Measurements from ENCODE around the gene ULK4.

Gene ULK4

DNA sequence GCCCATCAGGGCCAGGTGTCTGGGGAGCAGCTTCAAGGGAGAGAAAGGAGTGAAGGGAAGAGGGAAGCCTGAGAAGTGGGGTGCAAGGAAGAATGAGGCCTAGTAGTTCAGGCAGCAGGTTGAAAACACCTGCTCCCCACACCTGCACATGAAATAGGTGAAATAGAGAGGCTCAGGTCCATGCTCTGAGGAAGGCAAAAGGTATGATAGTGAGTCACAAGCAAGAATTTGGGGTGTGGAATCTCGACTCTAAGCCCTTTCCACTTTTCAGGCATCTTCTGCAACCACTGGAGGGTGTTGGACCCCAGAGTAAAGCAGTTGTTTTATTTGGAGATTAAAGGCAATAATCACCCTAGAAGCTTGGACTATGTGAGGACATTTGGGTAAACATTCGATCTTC is 605.1 kb downstream of the ULK4 start:
- H3K27ac ChIP-seq (ENCODE audit: extremely low read depth, low read depth, low read length): no peak overlapping the region
- no peak overlapping the region for H3K4me3 ChIP-seq (ENCODE audit: low read depth, low read length)
- H3K4me1 ChIP-seq (ENCODE audit: control insufficient read depth, insufficient read depth, low read length): no peaks in the 10 kb centered on the region
- H3K36me3 ChIP-seq (ENCODE audit: control insufficient read depth in 2 of 2, insufficient read depth in 1 of 2, low read length in 2 of 2): no peaks in the 10 kb centered on the region
- no peaks in the 10 kb centered on the region for H3K9me3 ChIP-seq (ENCODE audit: control insufficient read depth, insufficient read depth, low read depth, low read length)
- CTCF ChIA-PET: no interaction called here
- POLR2A ChIA-PET: no interaction called here
- TF ChIP-seq ZNF174 (tag by site-specific recombination; IDR thresholded peaks at IDR 0.05): no peak
- TF ChIP-seq ZIC2 (tag by site-specific recombination; IDR thresholded peaks at IDR 0.05): no peak
- TF ChIP-seq ZNF571 (tag by site-specific recombination; IDR thresholded peaks at IDR 0.05): no peak
- TF ChIP-seq, protein P1, sequence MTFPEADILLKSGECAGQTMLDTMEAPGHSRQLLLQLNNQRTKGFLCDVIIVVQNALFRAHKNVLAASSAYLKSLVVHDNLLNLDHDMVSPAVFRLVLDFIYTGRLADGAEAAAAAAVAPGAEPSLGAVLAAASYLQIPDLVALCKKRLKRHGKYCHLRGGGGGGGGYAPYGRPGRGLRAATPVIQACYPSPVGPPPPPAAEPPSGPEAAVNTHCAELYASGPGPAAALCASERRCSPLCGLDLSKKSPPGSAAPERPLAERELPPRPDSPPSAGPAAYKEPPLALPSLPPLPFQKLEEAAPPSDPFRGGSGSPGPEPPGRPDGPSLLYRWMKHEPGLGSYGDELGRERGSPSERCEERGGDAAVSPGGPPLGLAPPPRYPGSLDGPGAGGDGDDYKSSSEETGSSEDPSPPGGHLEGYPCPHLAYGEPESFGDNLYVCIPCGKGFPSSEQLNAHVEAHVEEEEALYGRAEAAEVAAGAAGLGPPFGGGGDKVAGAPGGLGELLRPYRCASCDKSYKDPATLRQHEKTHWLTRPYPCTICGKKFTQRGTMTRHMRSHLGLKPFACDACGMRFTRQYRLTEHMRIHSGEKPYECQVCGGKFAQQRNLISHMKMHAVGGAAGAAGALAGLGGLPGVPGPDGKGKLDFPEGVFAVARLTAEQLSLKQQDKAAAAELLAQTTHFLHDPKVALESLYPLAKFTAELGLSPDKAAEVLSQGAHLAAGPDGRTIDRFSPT (tag by site-specific recombination; IDR thresholded peaks at IDR 0.05): no peak
- TF ChIP-seq, protein P2, sequence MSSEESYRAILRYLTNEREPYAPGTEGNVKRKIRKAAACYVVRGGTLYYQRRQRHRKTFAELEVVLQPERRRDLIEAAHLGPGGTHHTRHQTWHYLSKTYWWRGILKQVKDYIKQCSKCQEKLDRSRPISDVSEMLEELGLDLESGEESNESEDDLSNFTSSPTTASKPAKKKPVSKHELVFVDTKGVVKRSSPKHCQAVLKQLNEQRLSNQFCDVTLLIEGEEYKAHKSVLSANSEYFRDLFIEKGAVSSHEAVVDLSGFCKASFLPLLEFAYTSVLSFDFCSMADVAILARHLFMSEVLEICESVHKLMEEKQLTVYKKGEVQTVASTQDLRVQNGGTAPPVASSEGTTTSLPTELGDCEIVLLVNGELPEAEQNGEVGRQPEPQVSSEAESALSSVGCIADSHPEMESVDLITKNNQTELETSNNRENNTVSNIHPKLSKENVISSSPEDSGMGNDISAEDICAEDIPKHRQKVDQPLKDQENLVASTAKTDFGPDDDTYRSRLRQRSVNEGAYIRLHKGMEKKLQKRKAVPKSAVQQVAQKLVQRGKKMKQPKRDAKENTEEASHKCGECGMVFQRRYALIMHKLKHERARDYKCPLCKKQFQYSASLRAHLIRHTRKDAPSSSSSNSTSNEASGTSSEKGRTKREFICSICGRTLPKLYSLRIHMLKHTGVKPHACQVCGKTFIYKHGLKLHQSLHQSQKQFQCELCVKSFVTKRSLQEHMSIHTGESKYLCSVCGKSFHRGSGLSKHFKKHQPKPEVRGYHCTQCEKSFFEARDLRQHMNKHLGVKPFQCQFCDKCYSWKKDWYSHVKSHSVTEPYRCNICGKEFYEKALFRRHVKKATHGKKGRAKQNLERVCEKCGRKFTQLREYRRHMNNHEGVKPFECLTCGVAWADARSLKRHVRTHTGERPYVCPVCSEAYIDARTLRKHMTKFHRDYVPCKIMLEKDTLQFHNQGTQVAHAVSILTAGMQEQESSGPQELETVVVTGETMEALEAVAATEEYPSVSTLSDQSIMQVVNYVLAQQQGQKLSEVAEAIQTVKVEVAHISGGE (tag by site-specific recombination; conservative IDR thresholded peaks at IDR 0.05; ENCODE audit: low read depth): no peak
- TF ChIP-seq, protein P3, sequence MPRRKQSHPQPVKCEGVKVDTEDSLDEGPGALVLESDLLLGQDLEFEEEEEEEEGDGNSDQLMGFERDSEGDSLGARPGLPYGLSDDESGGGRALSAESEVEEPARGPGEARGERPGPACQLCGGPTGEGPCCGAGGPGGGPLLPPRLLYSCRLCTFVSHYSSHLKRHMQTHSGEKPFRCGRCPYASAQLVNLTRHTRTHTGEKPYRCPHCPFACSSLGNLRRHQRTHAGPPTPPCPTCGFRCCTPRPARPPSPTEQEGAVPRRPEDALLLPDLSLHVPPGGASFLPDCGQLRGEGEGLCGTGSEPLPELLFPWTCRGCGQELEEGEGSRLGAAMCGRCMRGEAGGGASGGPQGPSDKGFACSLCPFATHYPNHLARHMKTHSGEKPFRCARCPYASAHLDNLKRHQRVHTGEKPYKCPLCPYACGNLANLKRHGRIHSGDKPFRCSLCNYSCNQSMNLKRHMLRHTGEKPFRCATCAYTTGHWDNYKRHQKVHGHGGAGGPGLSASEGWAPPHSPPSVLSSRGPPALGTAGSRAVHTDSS (tag by site-specific recombination; IDR thresholded peaks at IDR 0.05): no peak
- TF ChIP-seq ZNF140 (tag by site-specific recombination; IDR thresholded peaks at IDR 0.05): no peak
- no peak for TF ChIP-seq ZNF747 (tag by site-specific recombination; IDR thresholded peaks at IDR 0.05)
- TF ChIP-seq SP2 (tag by site-specific recombination; IDR thresholded peaks at IDR 0.05): no peak
- no peak for TF ChIP-seq REPIN1 (tag by site-specific recombination; IDR thresholded peaks at IDR 0.05; ENCODE audit: low read depth)
- TF ChIP-seq RBAK (tag by site-specific recombination; IDR thresholded peaks at IDR 0.05): no peak

DNA sequence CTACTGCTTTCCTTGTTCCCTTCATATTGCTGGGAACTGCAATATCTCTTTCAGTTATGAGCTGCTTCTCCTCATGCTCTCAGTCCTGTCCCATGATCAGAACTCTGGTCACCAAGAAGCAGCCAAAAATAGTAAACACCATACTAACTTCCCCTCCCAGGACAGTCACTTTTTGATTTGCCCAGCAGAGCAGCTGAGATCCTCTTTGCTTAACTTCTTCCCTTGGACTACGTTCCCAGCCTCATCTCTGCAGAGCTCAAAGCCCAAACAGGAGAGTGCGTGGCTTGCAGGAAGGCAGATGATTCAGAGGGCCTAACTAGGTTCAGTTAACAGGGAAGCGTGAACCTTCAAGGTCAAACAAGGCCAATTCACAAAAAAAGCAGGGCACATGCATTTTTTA is 609.4 kb downstream of the ULK4 start:
- CTCF ChIA-PET: interaction anchor here (0.6 kb wide), 1 partner anchor 632 kb away, joined by 3 read pairs; no protein-coding TSS in a partner anchor
- POLR2A ChIA-PET: no interaction called here
- no peaks in the 10 kb centered on the region for H3K36me3 ChIP-seq (ENCODE audit: control insufficient read depth in 2 of 2, insufficient read depth in 1 of 2, low read length in 2 of 2)
- TF ChIP-seq, protein P4, sequence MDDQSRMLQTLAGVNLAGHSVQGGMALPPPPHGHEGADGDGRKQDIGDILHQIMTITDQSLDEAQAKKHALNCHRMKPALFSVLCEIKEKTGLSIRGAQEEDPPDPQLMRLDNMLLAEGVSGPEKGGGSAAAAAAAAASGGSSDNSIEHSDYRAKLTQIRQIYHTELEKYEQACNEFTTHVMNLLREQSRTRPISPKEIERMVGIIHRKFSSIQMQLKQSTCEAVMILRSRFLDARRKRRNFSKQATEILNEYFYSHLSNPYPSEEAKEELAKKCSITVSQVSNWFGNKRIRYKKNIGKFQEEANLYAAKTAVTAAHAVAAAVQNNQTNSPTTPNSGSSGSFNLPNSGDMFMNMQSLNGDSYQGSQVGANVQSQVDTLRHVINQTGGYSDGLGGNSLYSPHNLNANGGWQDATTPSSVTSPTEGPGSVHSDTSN (CRISPR knock-in tag; IDR thresholded peaks at IDR 0.05): no peak
- no peak for TF ChIP-seq ZNF514 (tag by site-specific recombination; IDR thresholded peaks at IDR 0.05)
- no peak for TF ChIP-seq ZNF660 (tag by site-specific recombination; IDR thresholded peaks at IDR 0.05)
- TF ChIP-seq ZFP69B (tag by site-specific recombination; IDR thresholded peaks at IDR 0.05): no peak
- no peak for TF ChIP-seq ZNF610 (tag by site-specific recombination; IDR thresholded peaks at IDR 0.05; ENCODE audit: borderline replicate concordance)
- no peak for TF ChIP-seq ZNF138 (tag by site-specific recombination; IDR thresholded peaks at IDR 0.05; ENCODE audit: borderline replicate concordance)
- TF ChIP-seq ZIC2 (tag by site-specific recombination; IDR thresholded peaks at IDR 0.05): no peak
- TF ChIP-seq, protein P5, sequence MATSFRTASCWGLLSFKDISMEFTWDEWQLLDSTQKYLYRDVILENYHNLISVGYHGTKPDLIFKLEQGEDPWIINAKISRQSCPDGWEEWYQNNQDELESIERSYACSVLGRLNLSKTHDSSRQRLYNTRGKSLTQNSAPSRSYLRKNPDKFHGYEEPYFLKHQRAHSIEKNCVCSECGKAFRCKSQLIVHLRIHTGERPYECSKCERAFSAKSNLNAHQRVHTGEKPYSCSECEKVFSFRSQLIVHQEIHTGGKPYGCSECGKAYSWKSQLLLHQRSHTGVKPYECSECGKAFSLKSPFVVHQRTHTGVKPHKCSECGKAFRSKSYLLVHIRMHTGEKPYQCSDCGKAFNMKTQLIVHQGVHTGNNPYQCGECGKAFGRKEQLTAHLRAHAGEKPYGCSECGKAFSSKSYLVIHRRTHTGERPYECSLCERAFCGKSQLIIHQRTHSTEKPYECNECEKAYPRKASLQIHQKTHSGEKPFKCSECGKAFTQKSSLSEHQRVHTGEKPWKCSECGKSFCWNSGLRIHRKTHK (tag by site-specific recombination; IDR thresholded peaks at IDR 0.05): no peak
- TF ChIP-seq, protein P6, sequence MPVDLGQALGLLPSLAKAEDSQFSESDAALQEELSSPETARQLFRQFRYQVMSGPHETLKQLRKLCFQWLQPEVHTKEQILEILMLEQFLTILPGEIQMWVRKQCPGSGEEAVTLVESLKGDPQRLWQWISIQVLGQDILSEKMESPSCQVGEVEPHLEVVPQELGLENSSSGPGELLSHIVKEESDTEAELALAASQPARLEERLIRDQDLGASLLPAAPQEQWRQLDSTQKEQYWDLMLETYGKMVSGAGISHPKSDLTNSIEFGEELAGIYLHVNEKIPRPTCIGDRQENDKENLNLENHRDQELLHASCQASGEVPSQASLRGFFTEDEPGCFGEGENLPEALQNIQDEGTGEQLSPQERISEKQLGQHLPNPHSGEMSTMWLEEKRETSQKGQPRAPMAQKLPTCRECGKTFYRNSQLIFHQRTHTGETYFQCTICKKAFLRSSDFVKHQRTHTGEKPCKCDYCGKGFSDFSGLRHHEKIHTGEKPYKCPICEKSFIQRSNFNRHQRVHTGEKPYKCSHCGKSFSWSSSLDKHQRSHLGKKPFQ (tag by site-specific recombination; IDR thresholded peaks at IDR 0.05): no peak
- TF ChIP-seq GLI4 (tag by site-specific recombination; IDR thresholded peaks at IDR 0.05): no peak
- TF ChIP-seq SP3 (tag by site-specific recombination; IDR thresholded peaks at IDR 0.05): no peak

More for the DNA sequence above, 609.4 kb downstream of the ULK4 start:
- Histone ChIP-seq H3K4me3 (ENCODE audit: low read depth, low read length) (no peak overlapping the region), H3K27ac (ENCODE audit: extremely low read depth, low read depth, low read length) (no peak overlapping the region), H3K4me1 (ENCODE audit: control insufficient read depth, insufficient read depth, low read length) (no peaks in the 10 kb centered on the region), H3K9me3 (ENCODE audit: control insufficient read depth, insufficient read depth, low read depth, low read length) (no peaks in the 10 kb centered on the region)
